SJCRH30 (cell line): ENCODE data around the gene METTL13. TPM values are rescaled to one million over a fixed set of nuclear protein-coding genes. Genes with fewer than 3 reads are reported as not detected.

Experiments
- DNase-seq, 2 experiments: peaks; one replicate each; pipeline ENCODE4 v3.0.0-alpha.2; 2015 to 2020
- H3K27ac ChIP-seq: fragments of 250-450 bp; sonication (Bioruptor Pico); 2 replicates; pipeline ENCODE4 v1.5.1; 2020; ENCODE audit warnings: mild to moderate bottlenecking, moderate library complexity
- H3K27me3 ChIP-seq: fragments of 250-450 bp; sonication (Bioruptor Pico); 2 replicates; pipeline ENCODE4 v1.5.1; 2020; ENCODE audit warnings: mild to moderate bottlenecking, moderate library complexity
- H3K36me3 ChIP-seq: fragments of 250-450 bp; sonication (Bioruptor Pico); 2 replicates; pipeline ENCODE4 v1.5.1; 2020; ENCODE audit warnings: mild to moderate bottlenecking, moderate library complexity
- H3K4me1 ChIP-seq: fragments of 250-450 bp; sonication (Bioruptor Pico); 2 replicates; pipeline ENCODE4 v1.5.1; 2020; ENCODE audit warnings: mild to moderate bottlenecking, moderate library complexity
- H3K4me3 ChIP-seq: fragments of 250-450 bp; sonication (Bioruptor Pico); 2 replicates; pipeline ENCODE4 v1.5.1; 2020; ENCODE audit warnings: mild to moderate bottlenecking, moderate library complexity
- H3K9me3 ChIP-seq: fragments of 250-450 bp; sonication (Bioruptor Pico); replicated peaks from 2 replicates; pipeline ENCODE4 v1.5.1; 2020; ENCODE audit warnings: mild to moderate bottlenecking, moderate library complexity
- total RNA-seq: library from RNA; depleted of rRNA; stranded (reverse); fragments of >200 nt; shearing (Covaris generic); gene quantifications from 2 replicates; pipeline ENCODE4 v1.2.3, GENCODE V29; 2014; rRNA removed

METTL13 gene
- total RNA-seq, 1 experiment from 2014 or later: 29.0 TPM

- Histone ChIP-seq H3K36me3 (no peaks in the 10 kb centered on the region), H3K4me3 (no peak overlapping the region), H3K4me1 (peaks cover 28% of the 10 kb centered on the region), H3K27ac (no peak overlapping the region), H3K27me3 (no peaks in the 10 kb centered on the region), H3K9me3 (no peaks in the 10 kb centered on the region)
- no peak for DNase-seq
Observed at GRCh38 chr1:171835891-171836290, 54.4 kb downstream of the METTL13 start.

DNA sequence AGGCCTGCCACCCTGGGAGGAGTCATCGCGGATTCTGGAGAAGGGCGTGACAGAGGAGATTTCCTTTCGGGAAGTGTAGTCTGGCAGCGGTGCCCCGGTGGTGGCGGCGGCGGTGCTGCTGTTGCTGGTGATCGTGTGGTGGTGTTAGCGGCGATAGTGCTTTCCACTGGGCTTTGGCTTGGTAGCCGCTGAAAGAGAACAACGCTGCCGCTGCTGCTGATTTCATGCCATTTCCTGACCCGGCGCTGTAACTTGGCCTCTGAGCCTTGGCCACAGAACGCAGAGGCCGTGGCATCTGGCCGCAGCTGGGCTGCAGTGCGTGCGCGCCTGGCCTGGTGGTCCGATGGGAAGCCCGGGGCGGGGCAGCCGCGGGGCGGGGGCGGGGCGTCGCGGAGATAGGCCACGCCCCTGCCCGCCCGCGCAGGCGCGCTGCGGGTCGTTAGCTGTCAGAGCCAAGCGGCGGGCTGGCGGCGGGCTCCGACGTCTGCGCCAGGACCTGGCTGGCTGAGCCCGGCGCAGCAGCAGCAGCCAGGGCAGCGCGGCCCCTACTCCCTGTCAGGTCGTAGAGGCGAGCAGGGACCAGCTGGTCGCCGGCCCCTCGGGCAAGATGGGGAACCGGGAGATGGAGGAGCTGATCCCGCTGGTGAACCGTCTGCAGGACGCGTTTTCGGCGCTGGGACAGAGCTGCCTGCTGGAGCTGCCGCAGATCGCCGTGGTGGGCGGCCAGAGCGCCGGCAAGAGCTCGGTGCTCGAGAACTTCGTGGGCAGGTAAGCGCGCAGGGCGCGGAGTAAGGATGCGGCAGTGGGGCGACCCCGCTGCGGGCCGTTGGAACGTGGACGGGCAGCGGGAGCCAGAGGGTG lies 59.8 kb downstream of the METTL13 start, which contains the start of gene DNM3:
DNM3 (plus strand) TSS at position 449 of the 861 bp plus-strand sequence; CDS start at position 608, 159 bp downstream.
- H3K4me3 ChIP-seq: peak within 1 kb of the TSS; percentile 86
- no peaks in the 10 kb centered on the region for H3K36me3 ChIP-seq
- peak within 1 kb of the TSS; percentile 81 for H3K27ac ChIP-seq
- H3K4me1 ChIP-seq: no peaks in the 10 kb centered on the region
- DNase-seq: peak; percentile 87 to 89
- H3K9me3 ChIP-seq: no peaks in the 10 kb centered on the region
- H3K27me3 ChIP-seq: no peaks in the 10 kb centered on the region

DNA sequence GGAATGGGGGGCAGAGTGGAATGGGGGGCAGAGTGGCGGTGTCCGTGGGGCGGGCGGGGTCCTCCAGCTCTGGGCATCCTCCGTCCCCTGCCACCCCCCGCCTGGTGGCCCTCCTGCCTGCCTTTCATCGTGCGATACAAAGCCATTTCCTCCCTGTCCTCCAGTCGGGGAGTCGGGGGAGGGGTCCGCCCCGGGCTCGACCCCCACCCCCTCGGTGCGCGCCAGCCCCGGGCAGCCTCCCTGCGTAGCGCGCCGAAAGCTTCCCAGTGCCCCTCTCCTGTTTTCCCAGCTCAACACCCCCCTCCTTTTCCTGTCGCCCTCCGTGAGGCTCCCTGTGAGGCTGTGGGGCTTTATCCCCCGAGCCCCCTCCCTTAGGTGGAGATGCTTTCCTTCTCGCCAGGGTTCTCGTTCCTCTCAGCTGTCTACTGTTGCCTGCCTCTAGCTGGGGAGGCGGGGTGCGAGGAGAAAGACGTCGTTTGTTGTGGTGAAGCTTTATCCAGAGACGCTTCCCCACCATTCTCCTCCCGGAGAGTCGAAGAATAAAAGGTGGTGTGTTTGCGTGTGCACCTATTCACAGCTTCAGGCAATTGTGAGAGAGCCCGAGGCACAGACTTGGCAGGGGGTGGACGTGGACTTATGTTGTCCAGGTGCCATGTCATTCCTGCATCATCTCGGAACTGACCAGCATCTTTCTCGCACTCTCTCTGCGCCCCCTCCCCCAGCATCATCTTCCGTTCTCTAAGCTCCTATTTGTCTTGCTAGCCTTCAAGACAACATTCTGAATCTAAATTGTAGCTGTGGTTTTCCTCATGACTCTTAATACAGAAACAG lies 60.7 kb downstream of the METTL13 start:
- Histone ChIP-seq H3K27ac (peak overlapping the region; percentile 43; the same call in 1 of the 2 replicates), H3K4me1 (no peaks in the 10 kb centered on the region), H3K9me3 (no peaks in the 10 kb centered on the region), H3K4me3 (peak overlapping the region; percentile 86), H3K36me3 (no peaks in the 10 kb centered on the region), H3K27me3 (no peaks in the 10 kb centered on the region)
- peak; percentile 51 to 68 for DNase-seq

- Histone ChIP-seq H3K9me3 (no peaks in the 10 kb centered on the region), H3K4me3 (no peak overlapping the region), H3K27me3 (no peaks in the 10 kb centered on the region), H3K27ac (no peak overlapping the region), H3K36me3 (no peaks in the 10 kb centered on the region), H3K4me1 (no peaks in the 10 kb centered on the region)
- no peak for DNase-seq
Observed at GRCh38 chr1:171844381-171844780, 62.9 kb downstream of the METTL13 start.

DNA sequence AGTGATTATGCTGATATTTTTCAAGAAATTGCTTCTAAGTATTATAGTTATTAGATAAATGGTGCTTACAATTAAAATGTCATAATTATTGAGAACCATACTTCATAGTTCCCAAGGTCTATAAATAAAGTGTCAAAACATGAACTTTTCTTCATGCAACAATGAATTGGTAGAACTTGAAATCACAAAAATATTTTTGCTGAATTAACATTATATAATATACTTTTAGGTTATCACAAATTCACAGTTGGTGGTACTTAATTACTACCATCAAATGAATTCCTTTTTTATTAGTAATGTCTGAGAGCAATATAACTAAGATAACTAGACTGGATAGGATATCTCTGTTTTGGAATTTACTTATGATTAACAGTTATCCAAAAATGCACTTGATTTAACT lies 64.5 kb downstream of the METTL13 start:
- no peak for DNase-seq
- no peaks in the 10 kb centered on the region for H3K4me1 ChIP-seq
- no peak overlapping the region for H3K4me3 ChIP-seq
- H3K9me3 ChIP-seq: no peaks in the 10 kb centered on the region
- H3K36me3 ChIP-seq: no peaks in the 10 kb centered on the region
- H3K27me3 ChIP-seq: no peaks in the 10 kb centered on the region
- H3K27ac ChIP-seq: no peak overlapping the region

Other genes with a start within 250 kb of the METTL13 start
- gene MYOCOS, start 159.4 kb upstream of the METTL13 start, total RNA-seq: not detected in 2 replicates
- not detected in 2 replicates for gene MYOC, start 129.0 kb upstream of the METTL13 start, total RNA-seq
- 5.3 and 9.3 TPM in 2 replicates for gene VAMP4, start 39.6 kb upstream of the METTL13 start, total RNA-seq
- 12.1 and 13.7 TPM in 2 replicates for gene DNM3, start 59.8 kb downstream of the METTL13 start, total RNA-seq